Transverse colon (tissue), 4 donors: ENCODE results near the gene TROAP.

Experiments
- EP300 ChIP-seq: sonication (generic); formaldehyde crosslinking; IDR thresholded peaks from one replicate; pipeline ENCODE4 v1.6.1; 2017; ENCODE audit warnings: antibody characterized with exemption, low read depth
- POLR2A ChIP-seq: fragments of 450-650 bp; IDR thresholded peaks from one replicate; pipeline ENCODE4 v1.6.1; 2016; ENCODE audit warnings: antibody characterized with exemption, mild to moderate bottlenecking, moderate library complexity
- POLR2AphosphoS5 ChIP-seq, 3 donors: sonication (generic); formaldehyde crosslinking; IDR thresholded peaks; one replicate each; pipeline ENCODE4 v1.6.1; 2016; ENCODE audit warnings: antibody characterized with exemption in 3 of 3
- TF ChIP-seq, protein P1 (sequence below), 5 experiments: fragments of 200-600 bp in 3 of 5; fragments of 450-650 bp in 2 of 5; sonication (generic) in 3 of 5; IDR thresholded peaks; 1 replicate in 2 of 5; 2 replicates in 3 of 5; pipeline ENCODE4 v1.5.1; 2016 to 2017; ENCODE audit warnings: antibody characterized with exemption in 5 of 5, inconsistent platforms in 3 of 5, mild to moderate bottlenecking in 2 of 5, moderate library complexity in 1 of 5

DNA sequence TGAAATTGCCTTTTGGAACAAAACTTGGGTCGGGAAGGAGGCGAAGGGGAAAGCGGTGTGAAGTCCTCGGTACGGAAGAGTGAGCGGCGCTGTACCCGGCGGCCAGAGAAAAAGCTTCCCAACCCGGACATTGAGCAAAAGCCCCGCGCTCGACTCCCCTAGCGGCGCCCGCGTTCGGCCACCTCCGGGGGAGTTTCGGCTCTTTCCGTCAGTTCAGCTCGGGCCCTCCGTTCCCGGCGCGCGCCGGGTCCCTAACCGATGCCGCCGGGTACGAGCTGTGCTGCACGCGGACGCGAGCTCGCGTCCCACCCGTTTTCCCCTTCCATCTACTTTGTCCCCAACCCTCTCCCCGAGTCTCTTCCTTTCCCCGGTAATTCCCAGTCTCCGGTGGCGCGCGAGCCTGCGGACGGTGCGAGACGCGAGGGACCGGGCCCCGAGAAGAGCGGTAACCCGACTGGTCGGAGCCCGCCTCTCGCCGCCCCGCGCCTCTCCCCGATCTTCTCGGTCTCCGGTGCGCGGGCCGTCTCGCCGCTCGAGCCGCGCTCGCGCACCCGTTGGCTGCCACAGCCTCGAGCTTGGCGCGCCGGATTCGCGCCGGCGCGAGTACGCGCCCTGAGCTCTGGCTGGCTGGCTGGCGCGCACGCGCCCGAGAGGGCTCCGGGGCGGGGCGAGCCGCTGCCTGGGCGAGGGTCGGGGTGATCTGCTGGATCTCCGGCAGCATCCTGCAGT lies 43.8 kb downstream of the TROAP start:
- TF ChIP-seq POLR2A (peak; percentile 44), POLR2AphosphoS5 (IDR thresholded peaks at IDR 0.05) (peak; percentile 59 to 66 (median 61)), EP300 (no peak)
- TF ChIP-seq, protein P1, sequence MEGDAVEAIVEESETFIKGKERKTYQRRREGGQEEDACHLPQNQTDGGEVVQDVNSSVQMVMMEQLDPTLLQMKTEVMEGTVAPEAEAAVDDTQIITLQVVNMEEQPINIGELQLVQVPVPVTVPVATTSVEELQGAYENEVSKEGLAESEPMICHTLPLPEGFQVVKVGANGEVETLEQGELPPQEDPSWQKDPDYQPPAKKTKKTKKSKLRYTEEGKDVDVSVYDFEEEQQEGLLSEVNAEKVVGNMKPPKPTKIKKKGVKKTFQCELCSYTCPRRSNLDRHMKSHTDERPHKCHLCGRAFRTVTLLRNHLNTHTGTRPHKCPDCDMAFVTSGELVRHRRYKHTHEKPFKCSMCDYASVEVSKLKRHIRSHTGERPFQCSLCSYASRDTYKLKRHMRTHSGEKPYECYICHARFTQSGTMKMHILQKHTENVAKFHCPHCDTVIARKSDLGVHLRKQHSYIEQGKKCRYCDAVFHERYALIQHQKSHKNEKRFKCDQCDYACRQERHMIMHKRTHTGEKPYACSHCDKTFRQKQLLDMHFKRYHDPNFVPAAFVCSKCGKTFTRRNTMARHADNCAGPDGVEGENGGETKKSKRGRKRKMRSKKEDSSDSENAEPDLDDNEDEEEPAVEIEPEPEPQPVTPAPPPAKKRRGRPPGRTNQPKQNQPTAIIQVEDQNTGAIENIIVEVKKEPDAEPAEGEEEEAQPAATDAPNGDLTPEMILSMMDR (IDR thresholded peaks at IDR 0.05): peak; percentile 23 to 55 (median 39)
